NCI-H2029 treated with DMSO at 0.1 percent for 48 hours (cell line): ENCODE data around the gene SAP25.
"Not testable (repeated sequence)": the region's sequence is repeated elsewhere in the genome, so short reads cannot be mapped to it uniquely, and the experiment has no call there.

Source experiments
- DNase-seq: peaks from one replicate; lab custom pipeline; 2025; lab: John Stamatoyannopoulos, UW

The SAP25 gene

GRCh38 chr7:100535982-100536381 lies 37.7 kb downstream of the SAP25 start:
- not testable (repeated sequence) for DNase-seq

- DNase-seq, result no peak
Observed at GRCh38 chr7:100532165-100533022, 41.3 kb downstream of the SAP25 start.

- not testable (repeated sequence) for DNase-seq
Observed at GRCh38 chr7:100528108-100528866, 45.4 kb downstream of the SAP25 start.

- not testable (repeated sequence) for DNase-seq
Observed at GRCh38 chr7:100523192-100523591, 50.5 kb downstream of the SAP25 start.
